ENCODE measurements around the gene GRK5.

DNA sequence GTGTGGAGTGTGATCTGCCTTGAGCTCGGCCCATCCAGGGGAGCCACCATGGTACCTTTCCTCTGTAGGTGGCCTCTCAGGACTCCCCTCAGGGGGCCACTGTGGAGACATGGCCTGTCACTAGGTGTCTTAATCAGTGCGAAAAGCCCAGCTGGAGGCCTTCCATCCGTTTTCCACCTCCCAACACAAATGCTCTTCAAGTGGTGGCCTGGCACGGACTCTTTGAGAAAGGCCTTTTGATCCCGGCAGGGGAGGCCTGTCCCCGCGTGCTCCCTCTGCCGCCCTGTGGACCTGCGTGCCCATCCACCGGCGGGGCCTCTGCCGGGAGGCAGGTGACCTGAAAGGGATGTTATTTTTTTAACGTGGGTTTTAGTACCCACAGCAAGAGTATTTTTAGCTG is 185.6 kb downstream of the GRK5 start:
- TF ChIP-seq, protein P1, sequence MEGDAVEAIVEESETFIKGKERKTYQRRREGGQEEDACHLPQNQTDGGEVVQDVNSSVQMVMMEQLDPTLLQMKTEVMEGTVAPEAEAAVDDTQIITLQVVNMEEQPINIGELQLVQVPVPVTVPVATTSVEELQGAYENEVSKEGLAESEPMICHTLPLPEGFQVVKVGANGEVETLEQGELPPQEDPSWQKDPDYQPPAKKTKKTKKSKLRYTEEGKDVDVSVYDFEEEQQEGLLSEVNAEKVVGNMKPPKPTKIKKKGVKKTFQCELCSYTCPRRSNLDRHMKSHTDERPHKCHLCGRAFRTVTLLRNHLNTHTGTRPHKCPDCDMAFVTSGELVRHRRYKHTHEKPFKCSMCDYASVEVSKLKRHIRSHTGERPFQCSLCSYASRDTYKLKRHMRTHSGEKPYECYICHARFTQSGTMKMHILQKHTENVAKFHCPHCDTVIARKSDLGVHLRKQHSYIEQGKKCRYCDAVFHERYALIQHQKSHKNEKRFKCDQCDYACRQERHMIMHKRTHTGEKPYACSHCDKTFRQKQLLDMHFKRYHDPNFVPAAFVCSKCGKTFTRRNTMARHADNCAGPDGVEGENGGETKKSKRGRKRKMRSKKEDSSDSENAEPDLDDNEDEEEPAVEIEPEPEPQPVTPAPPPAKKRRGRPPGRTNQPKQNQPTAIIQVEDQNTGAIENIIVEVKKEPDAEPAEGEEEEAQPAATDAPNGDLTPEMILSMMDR (IDR thresholded peaks at IDR 0.05; ENCODE audit: borderline replicate concordance, extremely low read depth, low read length, poor library complexity, severe bottlenecking): no peak
- no peak for TF ChIP-seq EZH2 (IDR thresholded peaks at IDR 0.05; ENCODE audit: borderline replicate concordance, low read depth, low read length, severe bottlenecking)
